ENCODE data around the gene CNTN4. TPM values are rescaled to one million over a fixed set of nuclear protein-coding genes. Genes with fewer than 3 reads are reported as not detected.

Gene CNTN4
- total RNA-seq, 1 experiment from 2014 or later: not detected

GRCh38 chr3:2995195-2995594 is 896.5 kb downstream of the CNTN4 start (continued):
- TF ChIP-seq, protein P1, sequence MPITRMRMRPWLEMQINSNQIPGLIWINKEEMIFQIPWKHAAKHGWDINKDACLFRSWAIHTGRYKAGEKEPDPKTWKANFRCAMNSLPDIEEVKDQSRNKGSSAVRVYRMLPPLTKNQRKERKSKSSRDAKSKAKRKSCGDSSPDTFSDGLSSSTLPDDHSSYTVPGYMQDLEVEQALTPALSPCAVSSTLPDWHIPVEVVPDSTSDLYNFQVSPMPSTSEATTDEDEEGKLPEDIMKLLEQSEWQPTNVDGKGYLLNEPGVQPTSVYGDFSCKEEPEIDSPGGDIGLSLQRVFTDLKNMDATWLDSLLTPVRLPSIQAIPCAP (CRISPR knock-in tag; IDR thresholded peaks at IDR 0.05): no peak
- no peak for TF ChIP-seq AFF4 (CRISPR knock-in tag; IDR thresholded peaks at IDR 0.05; ENCODE audit: borderline replicate concordance)
- TF ChIP-seq TEAD4 (CRISPR knock-in tag; IDR thresholded peaks at IDR 0.05): no peak
- TF ChIP-seq ZNF263 (CRISPR knock-in tag; IDR thresholded peaks at IDR 0.05; ENCODE audit: low read depth): no peak

DNA sequence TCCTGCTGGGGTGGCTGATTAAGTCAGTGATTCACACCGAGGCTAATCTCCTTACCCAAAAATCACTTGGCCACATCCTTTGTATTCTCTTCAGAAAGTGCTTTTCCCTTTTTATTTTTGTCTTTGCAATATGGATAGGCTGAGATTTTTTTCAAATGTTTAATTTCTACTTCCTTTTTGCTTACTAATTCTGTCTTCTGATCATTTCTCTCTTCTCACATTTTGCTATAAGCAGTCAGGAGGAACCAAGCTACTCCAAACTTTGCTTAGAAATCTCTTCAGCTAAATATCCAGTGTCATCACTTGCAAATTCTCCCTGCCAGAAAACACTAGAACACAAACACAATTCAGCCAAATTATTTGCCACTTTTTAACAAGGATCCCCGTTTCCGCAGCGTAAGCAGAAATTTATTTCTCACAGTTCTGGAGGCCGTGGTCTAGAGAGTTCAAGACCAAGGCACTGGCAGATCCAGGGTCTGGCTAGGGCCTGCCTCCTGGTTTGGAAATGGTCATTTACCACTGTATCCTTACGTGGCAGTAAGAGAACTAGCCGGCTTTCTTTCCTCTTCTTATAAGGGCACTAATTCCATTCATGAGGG is 906.6 kb downstream of the CNTN4 start:
- DNase-seq (ENCODE audit: low spot score) (no peak), ATAC-seq (no peak)
- Mint-ChIP-seq H3K9me3 (peaks cover 75% of the 10 kb centered on the region), H3K27me3 (ENCODE audit: low read depth) (peaks cover 18% of the 10 kb centered on the region), H3K36me3 (peaks cover 34% of the 10 kb centered on the region), H3K4me3 (no peak overlapping the region), H3K27ac (no peak overlapping the region), H3K4me1 (peaks cover 8% of the 10 kb centered on the region)
- ChIA-PET CTCF (no interaction called here), POLR2A (no interaction called here)
- TF ChIP-seq RORB (CRISPR knock-in tag; IDR thresholded peaks at IDR 0.05) (no peak), MLX (CRISPR knock-in tag; IDR thresholded peaks at IDR 0.05) (no peak), STAT6 (CRISPR knock-in tag; conservative IDR thresholded peaks at IDR 0.05; ENCODE audit: low read depth) (no peak), ATF2 (CRISPR knock-in tag; IDR thresholded peaks at IDR 0.05; ENCODE audit: borderline replicate concordance, low read depth) (no peak), ZNF232 (CRISPR knock-in tag; IDR thresholded peaks at IDR 0.05) (no peak), MXD4 (CRISPR knock-in tag; IDR thresholded peaks at IDR 0.05; ENCODE audit: borderline replicate concordance) (no peak), ZNF416 (CRISPR knock-in tag; IDR thresholded peaks at IDR 0.05) (no peak), TP53 (CRISPR knock-in tag; IDR thresholded peaks at IDR 0.05) (no peak), USF2 (CRISPR knock-in tag; IDR thresholded peaks at IDR 0.05) (no peak)
- TF ChIP-seq, protein P2, sequence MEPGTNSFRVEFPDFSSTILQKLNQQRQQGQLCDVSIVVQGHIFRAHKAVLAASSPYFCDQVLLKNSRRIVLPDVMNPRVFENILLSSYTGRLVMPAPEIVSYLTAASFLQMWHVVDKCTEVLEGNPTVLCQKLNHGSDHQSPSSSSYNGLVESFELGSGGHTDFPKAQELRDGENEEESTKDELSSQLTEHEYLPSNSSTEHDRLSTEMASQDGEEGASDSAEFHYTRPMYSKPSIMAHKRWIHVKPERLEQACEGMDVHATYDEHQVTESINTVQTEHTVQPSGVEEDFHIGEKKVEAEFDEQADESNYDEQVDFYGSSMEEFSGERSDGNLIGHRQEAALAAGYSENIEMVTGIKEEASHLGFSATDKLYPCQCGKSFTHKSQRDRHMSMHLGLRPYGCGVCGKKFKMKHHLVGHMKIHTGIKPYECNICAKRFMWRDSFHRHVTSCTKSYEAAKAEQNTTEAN (CRISPR knock-in tag; IDR thresholded peaks at IDR 0.05): no peak
- TF ChIP-seq, protein P3, sequence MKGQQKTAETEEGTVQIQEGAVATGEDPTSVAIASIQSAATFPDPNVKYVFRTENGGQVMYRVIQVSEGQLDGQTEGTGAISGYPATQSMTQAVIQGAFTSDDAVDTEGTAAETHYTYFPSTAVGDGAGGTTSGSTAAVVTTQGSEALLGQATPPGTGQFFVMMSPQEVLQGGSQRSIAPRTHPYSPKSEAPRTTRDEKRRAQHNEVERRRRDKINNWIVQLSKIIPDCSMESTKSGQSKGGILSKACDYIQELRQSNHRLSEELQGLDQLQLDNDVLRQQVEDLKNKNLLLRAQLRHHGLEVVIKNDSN (CRISPR knock-in tag; IDR thresholded peaks at IDR 0.05): no peak
- TF ChIP-seq, protein P4, sequence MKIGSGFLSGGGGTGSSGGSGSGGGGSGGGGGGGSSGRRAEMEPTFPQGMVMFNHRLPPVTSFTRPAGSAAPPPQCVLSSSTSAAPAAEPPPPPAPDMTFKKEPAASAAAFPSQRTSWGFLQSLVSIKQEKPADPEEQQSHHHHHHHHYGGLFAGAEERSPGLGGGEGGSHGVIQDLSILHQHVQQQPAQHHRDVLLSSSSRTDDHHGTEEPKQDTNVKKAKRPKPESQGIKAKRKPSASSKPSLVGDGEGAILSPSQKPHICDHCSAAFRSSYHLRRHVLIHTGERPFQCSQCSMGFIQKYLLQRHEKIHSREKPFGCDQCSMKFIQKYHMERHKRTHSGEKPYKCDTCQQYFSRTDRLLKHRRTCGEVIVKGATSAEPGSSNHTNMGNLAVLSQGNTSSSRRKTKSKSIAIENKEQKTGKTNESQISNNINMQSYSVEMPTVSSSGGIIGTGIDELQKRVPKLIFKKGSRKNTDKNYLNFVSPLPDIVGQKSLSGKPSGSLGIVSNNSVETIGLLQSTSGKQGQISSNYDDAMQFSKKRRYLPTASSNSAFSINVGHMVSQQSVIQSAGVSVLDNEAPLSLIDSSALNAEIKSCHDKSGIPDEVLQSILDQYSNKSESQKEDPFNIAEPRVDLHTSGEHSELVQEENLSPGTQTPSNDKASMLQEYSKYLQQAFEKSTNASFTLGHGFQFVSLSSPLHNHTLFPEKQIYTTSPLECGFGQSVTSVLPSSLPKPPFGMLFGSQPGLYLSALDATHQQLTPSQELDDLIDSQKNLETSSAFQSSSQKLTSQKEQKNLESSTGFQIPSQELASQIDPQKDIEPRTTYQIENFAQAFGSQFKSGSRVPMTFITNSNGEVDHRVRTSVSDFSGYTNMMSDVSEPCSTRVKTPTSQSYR (CRISPR knock-in tag; IDR thresholded peaks at IDR 0.05): no peak
- TF ChIP-seq, protein P5, sequence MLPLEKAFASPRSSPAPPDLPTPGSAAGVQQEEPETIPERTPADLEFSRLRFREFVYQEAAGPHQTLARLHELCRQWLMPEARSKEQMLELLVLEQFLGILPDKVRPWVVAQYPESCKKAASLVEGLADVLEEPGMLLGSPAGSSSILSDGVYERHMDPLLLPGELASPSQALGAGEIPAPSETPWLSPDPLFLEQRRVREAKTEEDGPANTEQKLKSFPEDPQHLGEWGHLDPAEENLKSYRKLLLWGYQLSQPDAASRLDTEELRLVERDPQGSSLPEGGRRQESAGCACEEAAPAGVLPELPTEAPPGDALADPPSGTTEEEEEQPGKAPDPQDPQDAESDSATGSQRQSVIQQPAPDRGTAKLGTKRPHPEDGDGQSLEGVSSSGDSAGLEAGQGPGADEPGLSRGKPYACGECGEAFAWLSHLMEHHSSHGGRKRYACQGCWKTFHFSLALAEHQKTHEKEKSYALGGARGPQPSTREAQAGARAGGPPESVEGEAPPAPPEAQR (CRISPR knock-in tag; IDR thresholded peaks at IDR 0.05): no peak
